Measurements from ENCODE around the gene UBE2I.

GRCh38 chr16:1335996-1336395 is 26.6 kb downstream of the UBE2I start:
- TF ChIP-seq EZH2 (IDR thresholded peaks at IDR 0.05) (no peak), CTCF (IDR thresholded peaks at IDR 0.05 in 2 of 3, conservative IDR thresholded peaks at IDR 0.05 in 1 of 3; ENCODE audit: borderline replicate concordance in 1 of 3, insufficient read depth in 1 of 3, low read depth in 2 of 3, low read length in 2 of 3) (no peak), CBX3 (IDR thresholded peaks at IDR 0.05; ENCODE audit: low read depth) (no peak), RAD21 (IDR thresholded peaks at IDR 0.05; ENCODE audit: low read depth) (no peak), ZNF274 (IDR thresholded peaks at IDR 0.05; ENCODE audit: low read depth, low read length) (no peak), CEBPB (IDR thresholded peaks at IDR 0.05; ENCODE audit: low read depth) (no peak), EGR1 (IDR thresholded peaks at IDR 0.05; ENCODE audit: low read depth) (no peak), JUND (IDR thresholded peaks at IDR 0.05) (no peak), ATF3 (IDR thresholded peaks at IDR 0.05) (no peak), YY1 (IDR thresholded peaks at IDR 0.05; ENCODE audit: extremely low read depth, insufficient replicate concordance, low read depth, low read length) (no peak), REST (IDR thresholded peaks at IDR 0.05; ENCODE audit: low read depth) (no peak), SIN3A (IDR thresholded peaks at IDR 0.05; ENCODE audit: low read depth) (no peak)

All from HCT116 (cell line).